SK-N-MC (cell line): ENCODE measurements around the gene NAPSA.
"Not testable (repeated sequence)": the region's sequence is repeated elsewhere in the genome, so short reads cannot be mapped to it uniquely, and the experiment has no call there.

Experiments used
- DNase-seq: peaks from one replicate; pipeline ENCODE4 v3.0.0-alpha.2; 2011; ENCODE audit warnings: low read depth, low spot score
- H3K27ac ChIP-seq: fragments of 200-600 bp; sonication (generic); 2 replicates; pipeline ENCODE4 v1.5.1; 2016; ENCODE audit warnings: mixed run types
- H3K36me3 ChIP-seq: fragments of 200-600 bp; sonication (generic); 2 replicates; pipeline ENCODE4 v1.6.1; 2017; ENCODE audit warnings: antibody characterized with exemption, low read length, mixed read lengths; ENCODE audit not compliant: insufficient read depth
- H3K4me3 ChIP-seq: fragments of 200-600 bp; sonication (generic); 2 replicates; pipeline ENCODE4 v1.5.1; 2016
- H3K9ac ChIP-seq: fragments of 200-600 bp; sonication (generic); 2 replicates; pipeline ENCODE4 v1.8.0; 2017; ENCODE audit warnings: mixed run types, mixed read lengths; ENCODE audit not compliant: insufficient read length
- H3K9me3 ChIP-seq: fragments of 200-600 bp; sonication (generic); 2 replicates; pipeline ENCODE4 v1.6.1; 2017; ENCODE audit warnings: low read depth, mild to moderate bottlenecking, antibody characterized with exemption, low read length, moderate library complexity, mixed read lengths
- EZH2 ChIP-seq: fragments of 200-600 bp; sonication (generic); IDR thresholded peaks from one replicate; pipeline ENCODE4 v1.6.1; 2017; ENCODE audit warnings: antibody characterized with exemption
- FOXP2 ChIP-seq: optimal IDR thresholded peaks from 2 replicates; pipeline ENCODE3; 2011; ENCODE audit warnings: mild to moderate bottlenecking, moderate library complexity; ENCODE audit not compliant: insufficient read depth; ENCODE audit errors: extremely low read length, control extremely low read depth
- POLR2AphosphoS5 ChIP-seq: IDR thresholded peaks from 2 replicates; pipeline ENCODE4 v1.6.1; 2012; ENCODE audit warnings: mild to moderate bottlenecking, low read depth, low read length, borderline replicate concordance

NAPSA gene

DNA sequence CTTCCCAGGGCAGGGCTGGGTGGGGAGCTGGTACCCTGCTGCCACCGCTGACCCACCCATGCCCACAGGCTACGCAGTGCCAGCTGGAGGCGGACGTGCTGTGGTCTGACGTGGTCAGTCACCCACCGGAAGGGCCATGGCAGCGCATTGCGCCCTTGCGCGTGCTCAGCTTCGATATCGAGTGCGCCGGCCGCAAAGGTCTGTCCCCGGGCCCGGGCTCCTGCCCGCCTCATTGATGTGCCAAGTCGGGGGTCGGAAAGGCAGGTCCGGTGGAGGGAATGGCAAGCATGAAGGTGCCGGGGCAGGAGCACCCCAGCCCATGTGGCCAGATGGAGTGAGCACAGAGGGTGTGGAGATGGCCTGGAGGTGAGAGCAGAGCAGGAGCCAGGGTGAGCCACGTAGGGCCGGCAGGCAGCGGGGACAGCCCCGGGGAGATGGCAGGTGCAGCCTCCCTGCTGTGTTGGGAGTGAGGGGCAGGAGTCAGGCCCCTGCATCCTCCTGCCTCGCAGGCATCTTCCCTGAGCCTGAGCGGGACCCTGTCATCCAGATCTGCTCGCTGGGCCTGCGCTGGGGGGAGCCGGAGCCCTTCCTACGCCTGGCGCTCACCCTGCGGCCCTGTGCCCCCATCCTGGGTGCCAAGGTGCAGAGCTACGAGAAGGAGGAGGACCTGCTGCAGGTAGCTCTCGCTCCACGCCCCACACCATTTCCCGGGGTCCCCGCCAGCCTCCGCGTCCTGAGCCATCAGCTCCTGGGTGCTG, 37.3 kb upstream of the NAPSA start:
- Histone ChIP-seq H3K4me3 (no peak overlapping the region), H3K36me3 (peaks cover 42% of the 10 kb centered on the region; the same call in 1 of the 2 replicates), H3K9me3 (no peaks in the 10 kb centered on the region), H3K27ac (no peak overlapping the region), H3K9ac (no peak overlapping the region)
- DNase-seq, result no peak
- TF ChIP-seq POLR2AphosphoS5, result no peak
- TF ChIP-seq EZH2, result no peak
- TF ChIP-seq FOXP2, result no peak

DNA sequence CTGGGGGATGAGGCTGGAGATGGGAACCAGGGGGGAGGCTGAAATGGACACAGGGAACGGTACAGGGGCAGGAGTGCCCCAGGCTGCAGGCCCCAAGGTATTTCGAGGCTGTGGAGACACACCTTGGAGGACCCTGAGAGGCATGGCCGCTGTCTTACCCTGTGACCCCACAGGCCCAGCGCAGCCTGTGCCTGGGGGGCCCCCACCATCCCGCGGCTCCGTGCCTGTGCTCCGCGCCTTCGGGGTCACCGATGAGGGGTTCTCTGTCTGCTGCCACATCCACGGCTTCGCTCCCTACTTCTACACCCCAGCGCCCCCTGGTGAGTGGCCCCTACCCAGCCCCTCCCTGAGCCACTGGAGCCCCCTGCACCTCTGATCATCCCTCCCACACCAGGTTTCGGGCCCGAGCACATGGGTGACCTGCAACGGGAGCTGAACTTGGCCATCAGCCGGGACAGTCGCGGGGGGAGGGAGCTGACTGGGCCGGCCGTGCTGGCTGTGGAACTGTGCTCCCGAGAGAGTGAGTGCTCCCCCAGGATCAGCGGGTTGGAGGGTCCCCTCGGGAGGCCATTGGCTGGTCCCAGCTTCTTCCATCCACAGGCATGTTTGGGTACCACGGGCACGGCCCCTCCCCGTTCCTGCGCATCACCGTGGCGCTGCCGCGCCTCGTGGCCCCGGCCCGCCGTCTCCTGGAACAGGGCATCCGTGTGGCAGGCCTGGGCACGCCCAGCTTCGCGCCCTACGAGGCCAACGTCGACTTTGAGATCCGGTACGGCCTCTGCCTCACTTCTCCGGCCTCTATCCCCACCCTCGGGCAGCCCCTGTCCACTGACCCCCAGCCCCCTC, 36.4 kb upstream of the NAPSA start:
- no peak for DNase-seq
- Histone ChIP-seq H3K4me3 (no peak overlapping the region), H3K9ac (no peak overlapping the region), H3K9me3 (no peaks in the 10 kb centered on the region), H3K36me3 (peaks cover 42% of the 10 kb centered on the region; the same call in 1 of the 2 replicates), H3K27ac (no peak overlapping the region)
- TF ChIP-seq FOXP2, result no peak

DNA sequence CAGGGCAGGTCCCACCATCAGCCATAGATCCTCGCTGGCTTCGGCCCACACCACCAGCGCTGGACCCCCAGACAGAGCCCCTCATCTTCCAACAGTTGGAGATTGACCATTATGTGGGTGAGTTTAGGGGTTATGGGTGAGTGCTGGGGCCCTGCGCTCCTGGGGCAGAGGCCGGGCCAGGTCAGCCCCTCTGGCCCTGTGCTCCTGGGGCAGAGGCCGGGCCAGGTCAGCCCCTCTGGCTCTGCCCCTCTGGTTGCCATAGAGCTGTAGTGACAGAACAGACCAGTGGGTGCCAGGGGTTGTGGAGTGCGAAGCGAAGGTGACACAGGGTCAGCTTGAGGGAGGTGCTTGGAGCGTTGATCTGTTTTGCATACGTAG, 33.9 kb upstream of the NAPSA start:
- H3K4me3 ChIP-seq, result no peak overlapping the region
- H3K36me3 ChIP-seq, result peaks cover 29% of the 10 kb centered on the region; the same call in 1 of the 2 replicates
- TF ChIP-seq FOXP2 (no peak), EZH2 (no peak), POLR2AphosphoS5 (no peak)
- H3K27ac ChIP-seq, result no peak overlapping the region
- H3K9me3 ChIP-seq, result no peaks in the 10 kb centered on the region
- H3K9ac ChIP-seq, result no peak overlapping the region
- no peak for DNase-seq

DNA sequence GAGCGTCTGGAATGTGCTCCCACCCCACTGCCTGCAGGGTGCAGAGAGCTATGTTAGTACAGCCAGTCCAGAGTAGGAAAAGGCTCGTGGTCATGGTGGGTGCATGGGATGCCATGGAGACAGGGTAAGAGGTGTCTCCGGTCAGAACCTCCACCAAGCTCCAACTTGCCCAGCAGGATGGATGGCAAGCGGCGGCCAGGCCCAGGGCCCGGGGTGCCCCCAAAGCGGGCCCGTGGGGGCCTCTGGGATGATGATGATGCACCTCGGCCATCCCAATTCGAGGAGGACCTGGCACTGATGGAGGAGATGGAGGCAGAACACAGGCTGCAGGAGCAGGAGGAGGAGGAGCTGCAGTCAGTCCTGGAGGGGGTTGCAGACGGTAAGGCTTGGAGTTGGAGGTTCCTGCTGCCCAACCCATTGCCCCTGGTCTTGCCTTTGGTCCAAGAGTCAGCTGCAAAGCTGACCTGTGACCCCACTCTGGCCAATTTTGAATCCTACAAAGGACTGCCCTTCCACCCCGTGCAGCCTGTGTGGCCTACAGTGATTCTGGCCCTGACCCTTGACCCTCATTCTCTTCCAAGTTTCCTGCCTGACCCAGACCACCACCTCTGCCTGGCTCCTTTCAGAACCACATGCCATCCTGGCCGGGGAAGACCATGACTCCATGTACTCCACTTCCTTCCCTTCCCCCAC, 33.4 kb upstream of the NAPSA start:
- no peak for TF ChIP-seq EZH2
- TF ChIP-seq FOXP2, result no peak
- TF ChIP-seq POLR2AphosphoS5, result no peak
- Histone ChIP-seq H3K9me3 (no peaks in the 10 kb centered on the region), H3K36me3 (peaks cover 27% of the 10 kb centered on the region; the same call in 1 of the 2 replicates), H3K4me3 (no peak overlapping the region), H3K9ac (no peak overlapping the region), H3K27ac (no peak overlapping the region)
- DNase-seq, result no peak

DNA sequence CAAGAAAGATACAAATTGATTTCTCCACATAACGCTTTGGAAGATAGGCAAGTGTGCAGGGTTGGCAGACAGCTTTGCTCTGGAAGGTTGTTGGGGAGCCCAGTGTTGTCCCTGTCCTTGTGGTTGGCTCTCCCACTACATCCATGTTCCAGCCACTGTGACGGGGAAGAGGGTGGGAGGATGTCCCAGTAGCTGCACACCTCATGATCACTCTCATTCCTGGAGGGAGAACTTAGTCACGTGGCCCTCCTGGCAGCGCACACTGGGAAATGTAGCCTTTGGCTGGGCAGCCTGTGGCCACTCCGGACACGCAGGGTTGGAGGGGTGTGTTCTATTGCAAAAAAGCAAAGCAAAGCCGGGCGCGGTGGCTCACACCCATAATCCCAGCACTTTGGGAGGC, 28.6 kb upstream of the NAPSA start:
- H3K36me3 ChIP-seq, result peaks cover 18% of the 10 kb centered on the region

DNA sequence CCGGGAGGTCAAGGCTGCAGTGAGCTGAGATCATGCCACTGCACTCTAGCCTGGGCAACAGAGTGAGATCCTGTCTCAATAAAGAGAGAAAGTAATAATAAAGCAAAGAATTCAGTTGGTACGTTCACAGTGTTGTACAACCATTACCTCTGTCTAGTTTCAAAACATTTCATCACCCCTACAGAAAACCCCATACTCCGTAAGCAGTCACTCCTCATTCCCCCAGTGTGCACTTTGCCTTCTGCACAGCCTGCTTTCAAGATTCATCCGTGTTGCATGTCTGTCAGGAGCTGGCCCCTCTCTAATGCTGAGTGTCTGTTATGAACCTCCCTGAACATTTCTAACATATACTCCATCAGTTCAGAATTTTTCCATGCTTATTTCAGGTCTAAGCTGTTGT, 28.1 kb upstream of the NAPSA start:
- H3K9ac ChIP-seq, result no peak overlapping the region
- H3K27ac ChIP-seq, result no peak overlapping the region; the same call in 1 of the 2 replicates
- peaks cover 15% of the 10 kb centered on the region for H3K36me3 ChIP-seq
- no peak for TF ChIP-seq POLR2AphosphoS5
- no peak for TF ChIP-seq FOXP2
- TF ChIP-seq EZH2, result no peak
- no peaks in the 10 kb centered on the region for H3K9me3 ChIP-seq
- no peak for DNase-seq
- H3K4me3 ChIP-seq, result no peak overlapping the region

More for the DNA sequence above, 28.6 kb upstream of the NAPSA start:
- H3K4me3 ChIP-seq, result no peak overlapping the region
- DNase-seq, result no peak
- H3K9me3 ChIP-seq, result no peaks in the 10 kb centered on the region
- H3K9ac ChIP-seq, result no peak overlapping the region
- peak overlapping the region; percentile 17; the same call in 1 of the 2 replicates for H3K27ac ChIP-seq
- TF ChIP-seq EZH2, result no peak
- no peak for TF ChIP-seq POLR2AphosphoS5
- no peak for TF ChIP-seq FOXP2

DNA sequence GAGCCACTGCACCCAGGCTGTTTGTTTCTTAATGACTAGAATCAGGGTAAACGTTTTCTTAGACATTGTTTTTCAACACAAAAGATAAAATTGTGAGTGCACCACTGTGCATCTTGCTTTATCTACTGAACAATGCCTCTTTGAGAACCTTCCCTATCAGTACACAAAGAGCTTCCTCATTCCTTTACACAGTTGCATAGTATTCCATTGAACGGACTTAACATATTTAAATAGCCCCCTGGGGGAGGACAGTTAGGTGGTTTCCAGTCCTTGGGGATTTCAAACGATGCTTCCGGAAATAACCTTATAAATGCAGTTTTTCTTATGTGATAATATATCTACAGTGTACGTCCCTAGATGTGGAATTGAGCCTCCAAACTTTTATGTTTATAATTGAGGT, 27.3 kb upstream of the NAPSA start:
- H3K36me3 ChIP-seq, result peaks cover 19% of the 10 kb centered on the region
- H3K27ac ChIP-seq, result no peak overlapping the region
- no peaks in the 10 kb centered on the region for H3K9me3 ChIP-seq
- H3K9ac ChIP-seq, result no peak overlapping the region
- H3K4me3 ChIP-seq, result no peak overlapping the region
- DNase-seq, result no peak
- TF ChIP-seq EZH2 (no peak), FOXP2 (no peak), POLR2AphosphoS5 (no peak)

DNA sequence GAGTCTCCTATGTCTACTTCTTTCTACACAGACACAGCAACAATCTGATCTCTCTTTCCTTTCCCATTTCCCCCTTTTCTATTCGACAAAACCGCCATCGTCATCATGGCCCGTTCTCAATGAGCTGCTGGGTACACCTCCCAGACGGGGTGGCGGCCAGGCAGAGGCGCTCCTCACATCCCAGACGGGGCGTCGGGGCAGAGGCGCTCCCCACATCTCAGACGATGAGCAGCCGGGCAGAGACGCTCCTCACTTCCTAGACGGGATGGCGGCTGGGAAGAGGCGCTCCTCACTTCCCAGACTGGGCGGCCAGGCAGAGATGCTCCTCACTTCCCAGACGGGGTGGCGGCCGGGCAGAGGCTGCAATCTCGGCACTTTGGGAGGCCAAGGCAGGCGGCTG, 25.5 kb upstream of the NAPSA start:
- H3K36me3 ChIP-seq, result peaks cover 31% of the 10 kb centered on the region
- H3K4me3 ChIP-seq, H3K27ac ChIP-seq, H3K9me3 ChIP-seq, DNase-seq, H3K9ac ChIP-seq: not testable (repeated sequence)

DNA sequence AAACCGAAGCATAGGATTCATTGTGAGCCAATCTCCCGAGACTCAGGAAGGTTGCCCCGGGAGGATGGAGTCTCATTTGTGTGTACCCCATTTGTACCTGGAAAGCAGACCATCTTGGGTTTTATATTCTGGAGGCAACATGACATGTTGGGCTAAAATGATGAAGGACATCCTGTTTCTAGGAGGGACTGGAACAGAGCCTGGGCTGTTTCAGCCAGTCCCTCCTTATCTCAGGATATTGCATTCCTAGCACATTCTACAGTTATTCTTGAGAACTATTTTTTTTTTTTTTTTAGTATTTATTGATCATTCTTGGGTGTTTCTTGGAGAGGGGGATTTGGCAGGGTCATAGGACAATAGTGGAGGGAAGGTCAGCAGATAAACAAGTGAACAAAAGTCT, 24.9 kb upstream of the NAPSA start:
- not testable (repeated sequence) for H3K9me3 ChIP-seq, H3K9ac ChIP-seq, H3K27ac ChIP-seq, DNase-seq, H3K4me3 ChIP-seq
- H3K36me3 ChIP-seq, result peaks cover 31% of the 10 kb centered on the region
